NCI-H2227 (cell line): ENCODE results near the gene NPFFR1.

Source experiments
- DNase-seq: peaks from one replicate; lab custom pipeline; 2025; ENCODE audit not compliant: unreplicated experiment; lab: John Stamatoyannopoulos, UW

Gene NPFFR1

GRCh38 chr10:70289739-70290138, 5.9 kb upstream of the NPFFR1 start:
- DNase-seq, result no peak

GRCh38 chr10:70286616-70287015, 2.8 kb upstream of the NPFFR1 start:
- DNase-seq, result no peak

- no peak for DNase-seq
These were observed 1.6 kb upstream of the NPFFR1 start for GRCh38 chr10:70285476-70285831.

- no peak for DNase-seq
These were observed 1.0 kb upstream of the NPFFR1 start for GRCh38 chr10:70284542-70285475.

- no peak for DNase-seq
These were observed 746 bp downstream of the NPFFR1 start for GRCh38 chr10:70283071-70283444.

- no peak for DNase-seq
These were observed 2.2 kb downstream of the NPFFR1 start for GRCh38 chr10:70281609-70282008.

- DNase-seq, result no peak
These were observed 3.7 kb downstream of the NPFFR1 start for GRCh38 chr10:70280099-70280498.

GRCh38 chr10:70277396-70278030, 6.3 kb downstream of the NPFFR1 start:
- DNase-seq, result no peak

- DNase-seq, result no peak
These were observed 9.2 kb downstream of the NPFFR1 start for GRCh38 chr10:70274643-70275042.

GRCh38 chr10:70272925-70273316, 10.9 kb downstream of the NPFFR1 start:
- no peak for DNase-seq

GRCh38 chr10:70271996-70272924, 11.5 kb downstream of the NPFFR1 start:
- DNase-seq, result no peak

GRCh38 chr10:70270952-70271351, 12.9 kb downstream of the NPFFR1 start:
- DNase-seq, result no peak

- no peak for DNase-seq
These were observed 14.1 kb downstream of the NPFFR1 start for GRCh38 chr10:70269741-70270140.

- DNase-seq, result no peak
These were observed 15.4 kb downstream of the NPFFR1 start for GRCh38 chr10:70268376-70268775.

GRCh38 chr10:70267161-70267933, 16.5 kb downstream of the NPFFR1 start:
- DNase-seq, result no peak

GRCh38 chr10:70266701-70267100, 17.1 kb downstream of the NPFFR1 start:
- DNase-seq, result no peak

GRCh38 chr10:70266056-70266455, 17.7 kb downstream of the NPFFR1 start:
- DNase-seq, result no peak

- peak; percentile 13 for DNase-seq
These were observed 18.6 kb downstream of the NPFFR1 start for GRCh38 chr10:70265032-70265689.

GRCh38 chr10:70260734-70261133, 23.1 kb downstream of the NPFFR1 start:
- no peak for DNase-seq

GRCh38 chr10:70260259-70260658, 23.5 kb downstream of the NPFFR1 start:
- DNase-seq, result no peak
